ENCODE data around the gene DOHH.

DOHH gene

GRCh38 chr19:3477951-3478350 is 22.5 kb downstream of the DOHH start:
- DNase-seq: no peak
- no peak overlapping the region for H3K4me3 Mint-ChIP-seq
- H3K36me3 Mint-ChIP-seq (ENCODE audit: low read depth): no peaks in the 10 kb centered on the region
- no peaks in the 10 kb centered on the region for H3K9me3 Mint-ChIP-seq
- H3K4me1 Mint-ChIP-seq: peaks cover 29% of the 10 kb centered on the region
- H3K27me3 Mint-ChIP-seq (ENCODE audit: low read depth, poor library complexity): peaks cover 41% of the 10 kb centered on the region
- TF ChIP-seq CTCF (IDR thresholded peaks at IDR 0.05): no peak
- no peak overlapping the region for H3K27ac Mint-ChIP-seq

- no peak for TF ChIP-seq CTCF (IDR thresholded peaks at IDR 0.05)
- H3K4me1 Mint-ChIP-seq: peaks cover 29% of the 10 kb centered on the region
- H3K36me3 Mint-ChIP-seq (ENCODE audit: low read depth): no peaks in the 10 kb centered on the region
- H3K27ac Mint-ChIP-seq: no peak overlapping the region
- H3K27me3 Mint-ChIP-seq (ENCODE audit: low read depth, poor library complexity): peaks cover 41% of the 10 kb centered on the region
- H3K4me3 Mint-ChIP-seq: no peak overlapping the region
- DNase-seq: no peak
- H3K9me3 Mint-ChIP-seq: no peaks in the 10 kb centered on the region
These were observed 23.0 kb downstream of the DOHH start for GRCh38 chr19:3477506-3477905.

GRCh38 chr19:3476830-3477229 is 23.6 kb downstream of the DOHH start:
- Mint-ChIP-seq H3K4me1 (peaks cover 24% of the 10 kb centered on the region), H3K27ac (no peak overlapping the region), H3K4me3 (no peak overlapping the region), H3K27me3 (ENCODE audit: low read depth, poor library complexity) (peaks cover 41% of the 10 kb centered on the region), H3K36me3 (ENCODE audit: low read depth) (no peaks in the 10 kb centered on the region), H3K9me3 (no peaks in the 10 kb centered on the region)
- no peak for DNase-seq
- TF ChIP-seq CTCF (IDR thresholded peaks at IDR 0.05): no peak

- Mint-ChIP-seq H3K27me3 (ENCODE audit: low read depth, poor library complexity) (peaks cover 33% of the 10 kb centered on the region), H3K4me1 (peaks cover 14% of the 10 kb centered on the region), H3K36me3 (ENCODE audit: low read depth) (no peaks in the 10 kb centered on the region), H3K9me3 (peaks cover under 1% of the 10 kb centered on the region), H3K27ac (no peak overlapping the region), H3K4me3 (no peak overlapping the region)
- DNase-seq: no peak
- TF ChIP-seq CTCF (IDR thresholded peaks at IDR 0.05): no peak
These were observed 25.0 kb downstream of the DOHH start for GRCh38 chr19:3475449-3475848.

- DNase-seq: no peak
- Mint-ChIP-seq H3K4me3 (no peak overlapping the region), H3K9me3 (peaks cover 7% of the 10 kb centered on the region), H3K27me3 (ENCODE audit: low read depth, poor library complexity) (peaks cover 37% of the 10 kb centered on the region), H3K27ac (no peak overlapping the region), H3K36me3 (ENCODE audit: low read depth) (no peaks in the 10 kb centered on the region), H3K4me1 (peaks cover 15% of the 10 kb centered on the region)
- no peak for TF ChIP-seq CTCF (IDR thresholded peaks at IDR 0.05)
These were observed 25.9 kb downstream of the DOHH start for GRCh38 chr19:3474614-3475013.

GRCh38 chr19:3474010-3474409 is 26.5 kb downstream of the DOHH start:
- Mint-ChIP-seq H3K27ac (no peak overlapping the region), H3K4me1 (peaks cover 15% of the 10 kb centered on the region), H3K9me3 (peaks cover 11% of the 10 kb centered on the region), H3K4me3 (no peak overlapping the region), H3K36me3 (ENCODE audit: low read depth) (peaks cover 3% of the 10 kb centered on the region), H3K27me3 (ENCODE audit: low read depth, poor library complexity) (peaks cover 32% of the 10 kb centered on the region)
- no peak for TF ChIP-seq CTCF (IDR thresholded peaks at IDR 0.05)
- DNase-seq: no peak

All from nephron progenitor cell (in vitro differentiated cells).